Endodermal cell (in vitro differentiated cells): ENCODE results near the gene SDHA. TPM values are rescaled to one million over a fixed set of nuclear protein-coding genes. Genes with fewer than 3 reads are reported as not detected.

ENCODE experiments used
- DNase-seq: peaks from one replicate; pipeline ENCODE4 v3.0.0-alpha.2; 2017
- H3K27ac ChIP-seq: 2 replicates; pipeline ENCODE4 v1.5.1; 2013; ENCODE audit warnings: mild to moderate bottlenecking, low read depth, low read length, moderate library complexity
- H3K27me3 ChIP-seq: 2 replicates; pipeline ENCODE4 v1.6.1; 2013; ENCODE audit warnings: mild to moderate bottlenecking, low read length, moderate library complexity; ENCODE audit not compliant: insufficient read depth, control insufficient read depth, poor library complexity, severe bottlenecking
- H3K36me3 ChIP-seq: 2 replicates; pipeline ENCODE4 v1.7.0; 2013; ENCODE audit warnings: mild to moderate bottlenecking, low read length, moderate library complexity; ENCODE audit not compliant: control insufficient read depth, insufficient read depth
- H3K4me1 ChIP-seq: one replicate; pipeline ENCODE4 v1.7.0; 2013; ENCODE audit warnings: low read length; ENCODE audit not compliant: control insufficient read depth, insufficient read depth
- H3K4me3 ChIP-seq: 2 replicates; pipeline ENCODE4 v1.5.1; 2013; ENCODE audit warnings: mild to moderate bottlenecking, low read length, moderate library complexity
- H3K9ac ChIP-seq: 2 replicates; pipeline ENCODE4 v1.6.1; 2013; ENCODE audit warnings: mild to moderate bottlenecking, low read length, moderate library complexity; ENCODE audit not compliant: poor library complexity, severe bottlenecking; ENCODE audit errors: extremely low read depth
- H3K9me3 ChIP-seq: 2 replicates; pipeline ENCODE4 v1.6.1; 2013; ENCODE audit warnings: mild to moderate bottlenecking, low read length, moderate library complexity; ENCODE audit not compliant: control insufficient read depth
- H3K27ac Mint-ChIP-seq: 2 replicates; pipeline ENCODE4 v1.8.0; 2020; ENCODE audit warnings: mixed read lengths
- H3K27me3 Mint-ChIP-seq: 2 replicates; pipeline ENCODE4 v1.8.0; 2021; ENCODE audit warnings: mild to moderate bottlenecking, mixed read lengths; ENCODE audit not compliant: insufficient read depth
- H3K36me3 Mint-ChIP-seq: 2 replicates; pipeline ENCODE4 v1.8.0; 2020; ENCODE audit warnings: low read depth, mixed read lengths
- H3K4me1 Mint-ChIP-seq: 2 replicates; pipeline ENCODE4 v1.8.0; 2020; ENCODE audit warnings: mixed read lengths
- H3K4me3 Mint-ChIP-seq: 2 replicates; pipeline ENCODE4 v1.8.0; 2020; ENCODE audit warnings: mild to moderate bottlenecking, moderate library complexity, mixed read lengths
- H3K9me3 Mint-ChIP-seq: 2 replicates; pipeline ENCODE4 v1.8.0; 2020; ENCODE audit warnings: mild to moderate bottlenecking, mixed read lengths
- WGBS, 2 experiments: methylation state at CpG; one replicate each; pipeline versions ENCODE4 v1.1.5 to v1.1.7; 2013; ENCODE audit warnings: missing lambda C conversion rate in 2 of 2, mixed read lengths in 1 of 2; ENCODE audit not compliant: insufficient coverage in 1 of 2, insufficient read length in 1 of 2; 5-methylcytosine and 5-hydroxymethylcytosine counted together
- total RNA-seq, 2 donors: library from RNA; stranded (reverse); fragmentation: NEBNext Ultra II Directional in 1 of 2; extraction: Animal tissue kit (Norgen Biotek cat#: 25700) in 1 of 2; gene quantifications; 2 replicates in 1 of 2; 3 replicates in 1 of 2; pipeline ENCODE4 v1.2.1, GENCODE V29; 2021
- TF ChIP-seq, protein P1 (sequence below): fragments of 200-600 bp; sonication (generic); conservative IDR thresholded peaks from 2 replicates; pipeline ENCODE4 v1.5.0; 2021; ENCODE audit warnings: antibody characterized with exemption, mild to moderate bottlenecking

SDHA gene
- total RNA-seq, 2 donors from 2014 or later = 61.6 to 73.1 TPM

DNA sequence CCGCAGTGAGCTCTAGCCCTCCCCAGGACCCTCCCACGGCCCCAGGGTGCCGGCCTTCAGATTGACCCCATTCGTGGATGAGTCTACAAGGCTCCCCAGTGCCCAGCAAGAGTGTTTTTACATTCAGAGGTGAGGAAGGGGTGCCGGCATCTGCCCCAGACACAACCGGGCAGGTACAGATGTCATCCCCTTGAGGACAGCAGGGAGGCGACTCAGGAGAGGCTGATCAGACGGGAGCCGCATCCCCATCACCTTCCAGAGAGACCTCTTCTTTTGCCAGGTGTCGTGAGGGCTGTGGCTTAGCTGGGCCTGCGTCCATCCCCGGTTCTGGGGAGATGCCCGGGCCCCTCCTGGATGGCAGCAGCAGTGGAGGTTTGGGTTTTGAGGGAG lies 31.1 kb upstream of the SDHA start:
- no peaks in the 10 kb centered on the region for H3K9me3 ChIP-seq
- H3K9ac ChIP-seq = no peak overlapping the region
- no peaks in the 10 kb centered on the region for H3K27me3 ChIP-seq
- TF ChIP-seq, protein P1, sequence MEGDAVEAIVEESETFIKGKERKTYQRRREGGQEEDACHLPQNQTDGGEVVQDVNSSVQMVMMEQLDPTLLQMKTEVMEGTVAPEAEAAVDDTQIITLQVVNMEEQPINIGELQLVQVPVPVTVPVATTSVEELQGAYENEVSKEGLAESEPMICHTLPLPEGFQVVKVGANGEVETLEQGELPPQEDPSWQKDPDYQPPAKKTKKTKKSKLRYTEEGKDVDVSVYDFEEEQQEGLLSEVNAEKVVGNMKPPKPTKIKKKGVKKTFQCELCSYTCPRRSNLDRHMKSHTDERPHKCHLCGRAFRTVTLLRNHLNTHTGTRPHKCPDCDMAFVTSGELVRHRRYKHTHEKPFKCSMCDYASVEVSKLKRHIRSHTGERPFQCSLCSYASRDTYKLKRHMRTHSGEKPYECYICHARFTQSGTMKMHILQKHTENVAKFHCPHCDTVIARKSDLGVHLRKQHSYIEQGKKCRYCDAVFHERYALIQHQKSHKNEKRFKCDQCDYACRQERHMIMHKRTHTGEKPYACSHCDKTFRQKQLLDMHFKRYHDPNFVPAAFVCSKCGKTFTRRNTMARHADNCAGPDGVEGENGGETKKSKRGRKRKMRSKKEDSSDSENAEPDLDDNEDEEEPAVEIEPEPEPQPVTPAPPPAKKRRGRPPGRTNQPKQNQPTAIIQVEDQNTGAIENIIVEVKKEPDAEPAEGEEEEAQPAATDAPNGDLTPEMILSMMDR = no peak
- 60 to 87% methylated on average over 2 to 13 of the region's 13 CpGs for WGBS, 2 experiments
- peaks cover 4% of the 10 kb centered on the region for H3K27me3 Mint-ChIP-seq
- H3K4me1 Mint-ChIP-seq = peaks cover 7% of the 10 kb centered on the region
- no peaks in the 10 kb centered on the region for H3K4me1 ChIP-seq
- no peak overlapping the region for H3K27ac Mint-ChIP-seq
- no peak overlapping the region for H3K4me3 ChIP-seq
- H3K9me3 Mint-ChIP-seq = no peaks in the 10 kb centered on the region
- no peak for DNase-seq
- H3K36me3 ChIP-seq = no peaks in the 10 kb centered on the region
- no peak overlapping the region for H3K4me3 Mint-ChIP-seq
- H3K27ac ChIP-seq = no peak overlapping the region
- peaks cover 1% of the 10 kb centered on the region for H3K36me3 Mint-ChIP-seq

DNA sequence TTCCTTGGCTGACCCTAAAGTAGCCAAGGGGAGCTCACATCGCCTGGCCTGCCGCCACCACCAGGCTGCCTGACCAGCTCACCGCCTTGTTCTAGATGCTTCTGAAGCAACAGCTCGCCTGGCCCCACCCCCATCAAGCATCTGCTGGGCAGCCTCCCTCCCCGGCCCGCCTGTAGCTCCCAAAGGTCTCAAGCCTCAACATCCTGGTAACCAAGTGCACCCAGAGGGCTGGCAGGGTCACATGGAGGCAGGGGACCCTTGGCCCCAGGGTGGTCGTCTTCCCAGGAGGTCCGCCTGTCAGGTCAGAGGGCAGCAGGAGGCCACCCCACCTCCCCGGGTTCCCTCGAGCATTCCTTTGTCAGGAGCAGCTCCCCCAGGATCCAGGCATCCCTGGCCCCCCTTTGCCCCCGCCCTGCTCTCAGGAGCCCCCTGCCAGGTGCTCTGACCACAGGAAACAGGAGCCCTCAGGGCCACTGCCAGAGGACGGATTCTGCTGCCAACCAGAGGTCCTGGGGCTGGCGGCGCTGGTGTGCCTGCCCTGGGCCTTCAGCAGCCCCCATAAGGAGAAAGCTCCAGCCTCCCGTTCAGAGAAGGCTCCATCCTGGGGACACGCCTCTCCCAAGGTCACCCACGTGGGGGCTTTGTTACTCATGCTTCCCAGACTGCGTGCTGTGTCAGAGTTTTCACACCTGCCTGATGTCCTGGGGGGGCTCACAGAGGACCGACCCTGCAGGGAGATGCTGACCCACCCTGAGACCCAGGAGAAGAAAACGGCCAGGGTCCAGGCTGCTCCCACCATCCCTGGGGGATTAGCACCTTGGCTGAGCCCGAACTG lies 30.3 kb upstream of the SDHA start:
- no peak overlapping the region for H3K9ac ChIP-seq
- H3K4me1 ChIP-seq = no peaks in the 10 kb centered on the region
- H3K4me3 Mint-ChIP-seq = no peak overlapping the region
- no peak overlapping the region for H3K27ac Mint-ChIP-seq
- H3K9me3 Mint-ChIP-seq = no peaks in the 10 kb centered on the region
- H3K27ac ChIP-seq = no peak overlapping the region
- H3K27me3 ChIP-seq = no peaks in the 10 kb centered on the region
- H3K36me3 ChIP-seq = no peaks in the 10 kb centered on the region
- TF ChIP-seq, protein P1 = no peak
- no peaks in the 10 kb centered on the region for H3K9me3 ChIP-seq
- peaks cover 7% of the 10 kb centered on the region for H3K4me1 Mint-ChIP-seq
- WGBS, 2 experiments = 58 to 81% methylated on average over 6 to 21 of the region's 21 CpGs
- H3K27me3 Mint-ChIP-seq = peaks cover 4% of the 10 kb centered on the region
- H3K36me3 Mint-ChIP-seq = no peaks in the 10 kb centered on the region
- H3K4me3 ChIP-seq = no peak overlapping the region
- no peak for DNase-seq

DNA sequence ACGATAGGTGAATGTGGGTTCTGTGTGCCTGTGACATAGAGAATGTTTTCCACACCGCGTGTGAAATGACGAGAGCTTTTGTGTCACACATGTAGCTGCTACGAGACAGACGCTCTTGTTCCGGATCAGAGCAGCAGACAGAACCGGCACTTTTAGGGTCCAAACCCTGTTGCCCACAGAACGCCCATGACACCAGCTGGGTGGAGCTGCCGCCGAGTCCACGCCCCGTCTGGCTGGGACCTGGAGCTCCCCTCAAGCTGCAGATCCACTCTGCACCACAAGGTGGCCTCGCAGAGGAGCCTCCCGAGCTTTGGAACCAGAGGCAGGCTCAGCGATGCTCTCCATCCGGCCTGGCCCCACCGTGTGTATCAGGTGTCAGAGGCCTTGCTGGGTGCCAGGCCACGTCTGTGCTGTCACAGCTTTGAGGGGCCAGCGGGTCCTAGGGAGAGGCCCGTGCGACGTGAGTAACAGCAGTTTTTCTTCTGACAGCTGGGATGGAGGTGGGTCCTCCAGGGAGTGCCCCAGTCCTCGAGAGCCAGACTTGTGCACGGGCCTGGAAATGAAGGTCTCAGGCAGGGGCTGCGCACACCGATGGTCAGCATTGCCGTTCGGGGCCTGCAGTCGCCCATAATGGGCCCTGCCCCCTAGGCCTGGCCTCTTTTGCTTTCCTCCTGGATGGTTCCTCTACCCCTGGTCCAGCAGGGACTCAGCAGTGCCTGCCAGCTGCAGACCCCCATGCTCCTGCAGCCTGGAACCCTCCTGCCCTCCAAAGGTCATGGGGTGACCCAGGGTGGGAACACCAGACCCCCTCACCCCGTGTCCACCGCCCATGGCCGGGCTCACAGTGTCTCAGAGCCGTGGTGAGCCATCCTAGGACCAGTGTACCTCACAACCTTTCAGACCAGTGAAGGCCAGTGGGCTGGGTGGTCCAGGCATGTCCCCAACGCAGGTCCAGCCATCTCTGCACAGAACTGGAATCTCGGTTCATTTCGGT lies 29.3 kb upstream of the SDHA start:
- no peaks in the 10 kb centered on the region for H3K4me1 ChIP-seq
- Mint-ChIP-seq H3K27ac (peak overlapping the region; percentile 21), H3K36me3 (no peaks in the 10 kb centered on the region), H3K4me1 (peaks cover 7% of the 10 kb centered on the region), H3K4me3 (no peak overlapping the region), H3K9me3 (no peaks in the 10 kb centered on the region), H3K27me3 (peaks cover 4% of the 10 kb centered on the region)
- DNase-seq = peak; percentile 98
- 50 to 62% methylated on average over 20 to 37 of the region's 37 CpGs for WGBS, 2 experiments
- no peaks in the 10 kb centered on the region for H3K36me3 ChIP-seq
- no peaks in the 10 kb centered on the region for H3K9me3 ChIP-seq
- H3K4me3 ChIP-seq = no peak overlapping the region
- no peaks in the 10 kb centered on the region for H3K27me3 ChIP-seq
- TF ChIP-seq, protein P1 = peak; percentile 91
- H3K27ac ChIP-seq = no peak overlapping the region
- H3K9ac ChIP-seq = no peak overlapping the region
